GM08714 (cell line): ENCODE measurements around the gene FITM1.
"Not testable (repeated sequence)": the region's sequence is repeated elsewhere in the genome, so short reads cannot be mapped to it uniquely, and the experiment has no call there.

Experiments used
- H3K4me3 ChIP-seq: fragments of 200-500 bp; sonication (Bioruptor generic); 2 replicates; pipeline ENCODE4 v1.5.1; 2014; ENCODE audit warnings: mild to moderate bottlenecking, low read length, inconsistent platforms
- ZNF274 ChIP-seq: IDR thresholded peaks from 2 replicates; pipeline ENCODE4 v1.6.1; 2012; ENCODE audit warnings: mild to moderate bottlenecking, low read depth, low read length

Gene FITM1

GRCh38 chr14:24093901-24094840 is 36.3 kb upstream of the FITM1 start, which contains the start of gene PCK2:
PCK2 (plus strand) TSS chr14:24094311; CDS start chr14:24094406, 95 bp downstream.
- TF ChIP-seq ZNF274 = no peak
- H3K4me3 ChIP-seq = peak within 1 kb of the TSS; percentile 87

- H3K4me3 ChIP-seq = peak overlapping the region; percentile 87
- TF ChIP-seq ZNF274 = no peak
Observed at GRCh38 chr14:24094841-24095270, 35.6 kb upstream of the FITM1 start.

- no peak for TF ChIP-seq ZNF274
Observed at GRCh38 chr14:24095271-24096068, 35.0 kb upstream of the FITM1 start.

GRCh38 chr14:24096545-24097181 is 33.8 kb upstream of the FITM1 start:
- no peak for TF ChIP-seq ZNF274
- H3K4me3 ChIP-seq = no peak overlapping the region

More at GRCh38 chr14:24095271-24096068, 35.0 kb upstream of the FITM1 start:
- peak overlapping the region; percentile 87 for H3K4me3 ChIP-seq

- H3K4me3 ChIP-seq = no peak overlapping the region
- TF ChIP-seq ZNF274 = no peak
Observed at GRCh38 chr14:24098229-24098926, 32.1 kb upstream of the FITM1 start.

GRCh38 chr14:24098927-24099813 is 31.3 kb upstream of the FITM1 start:
- TF ChIP-seq ZNF274 = no peak
- no peak overlapping the region for H3K4me3 ChIP-seq

- TF ChIP-seq ZNF274 = no peak
- no peak overlapping the region for H3K4me3 ChIP-seq
Observed at GRCh38 chr14:24100197-24100981, 30.1 kb upstream of the FITM1 start.

GRCh38 chr14:24100982-24101494 is 29.4 kb upstream of the FITM1 start:
- TF ChIP-seq ZNF274 = no peak
- H3K4me3 ChIP-seq = no peak overlapping the region

- H3K4me3 ChIP-seq = no peak overlapping the region
- TF ChIP-seq ZNF274 = no peak
Observed at GRCh38 chr14:24102357-24103048, 28.0 kb upstream of the FITM1 start.

GRCh38 chr14:24103451-24103850 is 27.0 kb upstream of the FITM1 start:
- TF ChIP-seq ZNF274 = no peak

GRCh38 chr14:24105609-24106239 is 24.7 kb upstream of the FITM1 start:
- H3K4me3 ChIP-seq = not testable (repeated sequence)

More at GRCh38 chr14:24103451-24103850, 27.0 kb upstream of the FITM1 start:
- no peak overlapping the region for H3K4me3 ChIP-seq
